Endothelial cell of umbilical vein (primary cell): ENCODE measurements around the gene KIAA0930. TPM values are rescaled to one million over a fixed set of nuclear protein-coding genes. Genes with fewer than 3 reads are reported as not detected.

Source experiments
- BruUV-seq: library from RNA; stranded (reverse); fragments of 400-500 nt; replicated peaks from 2 replicates; lab custom pipeline; 2021; lab: Mats Ljungman, UMichigan
- CTCF ChIA-PET: fragments of 300-600, 350-600 bp; sonication (Branson Sonifier 250); formaldehyde crosslinking; loops from one replicate; lab custom pipeline; 2021; ENCODE audit warnings: antibody characterized with exemption, inconsistent platforms; lab: Charles Lee
- POLR2A ChIA-PET: fragments of 300-600, 350-600 bp; sonication (Branson Sonifier 250); formaldehyde crosslinking; loops from one replicate; lab custom pipeline; 2021; ENCODE audit warnings: antibody characterized with exemption, inconsistent platforms; lab: Charles Lee
- DNase-seq: peaks from one replicate; pipeline ENCODE4 v3.0.0-alpha.2; 2011; ENCODE audit warnings: low read depth, low spot score
- FAIRE-seq: peaks from 2 replicates; lab custom pipeline; 2011; peaks lifted over from hg19 to GRCh38; lab: Jason Lieb, UNC
- H2AFZ ChIP-seq: 2 replicates; pipeline ENCODE4 v1.6.0; 2012; ENCODE audit warnings: low read depth, low read length, control low read depth, inconsistent platforms
- H3K27ac ChIP-seq: 2 replicates; pipeline ENCODE4 v1.5.1; 2011; ENCODE audit warnings: low read depth, mild to moderate bottlenecking, control low read depth, low read length, moderate library complexity; ENCODE audit not compliant: insufficient read depth
- H3K27me3 ChIP-seq, 2 experiments: 2 replicates each; pipeline versions ENCODE4 v1.6.0 to v1.6.1; 2011; ENCODE audit warnings: low read length in 2 of 2, mixed read lengths in 1 of 2; ENCODE audit not compliant: control insufficient read depth in 2 of 2, insufficient read depth in 2 of 2
- H3K36me3 ChIP-seq, 2 experiments: 2 replicates in 1 of 2; 3 replicates in 1 of 2; pipeline ENCODE4 v1.5.1; 2011; ENCODE audit warnings: low read length in 2 of 2, mild to moderate bottlenecking in 1 of 2, moderate library complexity in 1 of 2; ENCODE audit not compliant: control insufficient read depth in 2 of 2, insufficient read depth in 2 of 2; ENCODE audit errors: extremely low read depth in 1 of 2
- H3K4me1 ChIP-seq: 3 replicates; pipeline ENCODE4 v1.5.1; 2011; ENCODE audit warnings: mild to moderate bottlenecking, low read length; ENCODE audit not compliant: control insufficient read depth, insufficient read depth; ENCODE audit errors: extremely low read depth
- H3K4me2 ChIP-seq: 2 replicates; pipeline ENCODE4 v1.6.1; 2011; ENCODE audit warnings: low read length, control low read depth, mixed read lengths; ENCODE audit not compliant: insufficient read depth
- H3K4me3 ChIP-seq, 3 experiments: fragments of 200-600 bp in 1 of 3; sonication (generic), shearing (Covaris generic) in 1 of 3; replicated peaks in 1 of 3; 2 replicates each; pipeline ENCODE4 v1.5.1; 2011 to 2016; ENCODE audit warnings: control low read depth in 3 of 3, low read length in 3 of 3, mild to moderate bottlenecking in 2 of 3, inconsistent platforms in 1 of 3, low read depth in 1 of 3, moderate library complexity in 1 of 3; ENCODE audit not compliant: insufficient read depth in 1 of 3
- H3K79me2 ChIP-seq: 2 replicates; pipeline ENCODE4 v1.6.0; 2012; ENCODE audit warnings: low read length, inconsistent platforms; ENCODE audit not compliant: control insufficient read depth, insufficient read depth
- H3K9ac ChIP-seq: replicated peaks from 2 replicates; pipeline ENCODE3; 2011; ENCODE audit warnings: low read length, control low read depth; ENCODE audit not compliant: insufficient read depth; ENCODE audit errors: extremely low read depth
- H3K9me1 ChIP-seq: replicated peaks from 3 replicates; pipeline ENCODE4 v1.6.0; 2011; ENCODE audit warnings: mild to moderate bottlenecking, low read length; ENCODE audit not compliant: control insufficient read depth, insufficient read depth; ENCODE audit errors: extremely low read depth
- H3K9me3 ChIP-seq: replicated peaks from 2 replicates; pipeline ENCODE4 v1.5.1; 2012; ENCODE audit warnings: low read length, inconsistent platforms; ENCODE audit not compliant: control insufficient read depth, insufficient read depth
- H4K20me1 ChIP-seq: replicated peaks from 2 replicates; pipeline ENCODE3; 2011; ENCODE audit warnings: mild to moderate bottlenecking, low read length; ENCODE audit not compliant: control insufficient read depth, insufficient read depth; ENCODE audit errors: extremely low read depth
- EZH2 ChIP-seq: IDR thresholded peaks from 2 replicates; pipeline ENCODE4 v1.6.1; 2012; ENCODE audit warnings: borderline replicate concordance, low read depth, mild to moderate bottlenecking, moderate library complexity, low read length, inconsistent platforms; ENCODE audit not compliant: severe bottlenecking
- FOS ChIP-seq: IDR thresholded peaks from 2 replicates; pipeline ENCODE4 v1.6.1; 2011; ENCODE audit warnings: mild to moderate bottlenecking, low read length, moderate library complexity, borderline replicate concordance; ENCODE audit not compliant: insufficient read depth
- GATA2 ChIP-seq: IDR thresholded peaks from 2 replicates; pipeline ENCODE4 v1.7.0; 2011; ENCODE audit warnings: low read depth, mild to moderate bottlenecking, moderate library complexity, mixed read lengths, low read length; ENCODE audit not compliant: insufficient read length, insufficient read depth
- JUN ChIP-seq: IDR thresholded peaks from 2 replicates; pipeline ENCODE4 v1.6.1; 2011; ENCODE audit warnings: borderline replicate concordance, low read depth; ENCODE audit not compliant: insufficient read length, insufficient read depth
- MYC ChIP-seq: IDR thresholded peaks from one replicate; pipeline ENCODE4 v1.6.1; 2011; ENCODE audit warnings: mild to moderate bottlenecking, low read depth, low read length
- POLR2A ChIP-seq: IDR thresholded peaks from 2 replicates; pipeline ENCODE4 v1.6.1; 2012; ENCODE audit warnings: low read depth, mild to moderate bottlenecking, control low read depth, low read length
- POLR2AphosphoS5 ChIP-seq: IDR thresholded peaks from 2 replicates; pipeline ENCODE4 v1.6.1; 2012; ENCODE audit warnings: low read depth, mild to moderate bottlenecking, control low read depth, low read length, moderate library complexity; ENCODE audit not compliant: insufficient read depth
- dilution Hi-C: fragments of 300-500 bp; cut with MboI; formaldehyde crosslinking; loops from one replicate; pipeline ENCODE4 v1.15.0; 2019; ENCODE audit warnings: low sequenced_read_pairs; ENCODE audit not compliant: extremely low pct_ligation_motif_present
- intact Hi-C: fragments of 100-400 bp; cut with micrococcal nuclease; formaldehyde crosslinking; loops from one replicate; pipeline ENCODE4 v1.10.0; 2022
- polyA plus RNA-seq, 4 experiments: library from polyadenylated mRNA; depleted of rRNA in 3 of 4; stranded (reverse) in 3 of 4; unstranded in 1 of 4; fragments of >200 nt; gene quantifications; 2 replicates each; pipeline versions ENCODE4 v1.2.1 to v1.2.3, GENCODE V29; 2011 to 2012; ENCODE audit warnings: missing spikeins in 1 of 4
- total RNA-seq: library from RNA; stranded (reverse); gene quantifications from 2 replicates; pipeline ENCODE4 v1.2.3, GENCODE V29; 2021
- TF ChIP-seq, protein P1 (sequence below): IDR thresholded peaks from 2 replicates; pipeline ENCODE4 v1.6.1; 2011; ENCODE audit not compliant: insufficient read depth, insufficient read length
- TF ChIP-seq, protein P2 (sequence below), 2 donors: IDR thresholded peaks; 1 replicate in 1 of 2; 2 replicates in 1 of 2; pipeline ENCODE4 v1.5.1; 2011; ENCODE audit warnings: low read length in 2 of 2, mild to moderate bottlenecking in 2 of 2, moderate library complexity in 2 of 2, control low read depth in 1 of 2, inconsistent platforms in 1 of 2, low read depth in 1 of 2; ENCODE audit not compliant: insufficient read depth in 1 of 2; ENCODE audit errors: extremely low read depth in 1 of 2

Gene KIAA0930
- total and polyA plus RNA-seq, 2 donors (not counting 3 experiments of a cell fraction or from before 2014, with no cell fraction given): 37.9 to 53.6 TPM

DNA sequence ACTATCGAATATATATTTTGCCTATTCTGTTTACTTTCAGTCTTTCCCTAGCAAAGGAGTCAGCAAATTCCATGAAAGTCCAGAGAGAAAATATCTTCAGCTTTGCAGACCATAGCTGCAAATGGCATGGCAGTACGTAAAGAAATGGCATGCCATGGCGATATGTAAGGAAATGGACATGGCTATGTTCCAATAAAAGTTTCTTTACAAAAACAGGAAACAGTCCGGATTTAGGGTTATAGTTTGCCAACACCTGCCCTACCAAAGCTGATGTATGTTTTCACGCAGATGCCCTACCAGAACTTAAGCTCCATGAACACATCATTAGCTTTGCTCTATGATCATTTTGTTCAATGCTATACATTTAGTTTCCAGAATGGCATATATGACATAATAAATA lies 19.5 kb downstream of the KIAA0930 start:
- DNase-seq: peak; percentile 67
- peak; percentile 94 for FAIRE-seq
- CTCF ChIA-PET: interaction anchor here (1.5 to 4.4 kb wide), 4 partner anchors 9 to 43 kb away, joined by 4 to 22 read pairs (median 6); no protein-coding TSS in a partner anchor

More for the DNA sequence above, 19.5 kb downstream of the KIAA0930 start:
- H3K4me2 ChIP-seq: peak overlapping the region; percentile 42
- no peak overlapping the region for H2AFZ ChIP-seq
- H3K27me3 ChIP-seq: no peaks in the 10 kb centered on the region
- H3K36me3 ChIP-seq: no peaks in the 10 kb centered on the region
- no peak for TF ChIP-seq POLR2AphosphoS5
- TF ChIP-seq, protein P1, sequence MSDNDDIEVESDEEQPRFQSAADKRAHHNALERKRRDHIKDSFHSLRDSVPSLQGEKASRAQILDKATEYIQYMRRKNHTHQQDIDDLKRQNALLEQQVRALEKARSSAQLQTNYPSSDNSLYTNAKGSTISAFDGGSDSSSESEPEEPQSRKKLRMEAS: no peak
- no peak for TF ChIP-seq EZH2
- no peak for TF ChIP-seq GATA2
- TF ChIP-seq JUN: no peak
- no peak for TF ChIP-seq POLR2A
- TF ChIP-seq, protein P2, sequence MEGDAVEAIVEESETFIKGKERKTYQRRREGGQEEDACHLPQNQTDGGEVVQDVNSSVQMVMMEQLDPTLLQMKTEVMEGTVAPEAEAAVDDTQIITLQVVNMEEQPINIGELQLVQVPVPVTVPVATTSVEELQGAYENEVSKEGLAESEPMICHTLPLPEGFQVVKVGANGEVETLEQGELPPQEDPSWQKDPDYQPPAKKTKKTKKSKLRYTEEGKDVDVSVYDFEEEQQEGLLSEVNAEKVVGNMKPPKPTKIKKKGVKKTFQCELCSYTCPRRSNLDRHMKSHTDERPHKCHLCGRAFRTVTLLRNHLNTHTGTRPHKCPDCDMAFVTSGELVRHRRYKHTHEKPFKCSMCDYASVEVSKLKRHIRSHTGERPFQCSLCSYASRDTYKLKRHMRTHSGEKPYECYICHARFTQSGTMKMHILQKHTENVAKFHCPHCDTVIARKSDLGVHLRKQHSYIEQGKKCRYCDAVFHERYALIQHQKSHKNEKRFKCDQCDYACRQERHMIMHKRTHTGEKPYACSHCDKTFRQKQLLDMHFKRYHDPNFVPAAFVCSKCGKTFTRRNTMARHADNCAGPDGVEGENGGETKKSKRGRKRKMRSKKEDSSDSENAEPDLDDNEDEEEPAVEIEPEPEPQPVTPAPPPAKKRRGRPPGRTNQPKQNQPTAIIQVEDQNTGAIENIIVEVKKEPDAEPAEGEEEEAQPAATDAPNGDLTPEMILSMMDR (IDR thresholded peaks at IDR 0.05; ENCODE audit: extremely low read depth in 1 of 2, insufficient read depth in 1 of 2, low read depth in 1 of 2, low read length in 2 of 2): no peak
- TF ChIP-seq MYC: no peak
- no peak for TF ChIP-seq FOS
- intact Hi-C loops: no loop called here
- no TSS peak for BruUV-seq
- H3K9ac ChIP-seq: no peak overlapping the region
- H3K4me3 ChIP-seq: no peak overlapping the region
- H3K27ac ChIP-seq: no peak overlapping the region
- dilution Hi-C loops: no loop called here
- H3K4me1 ChIP-seq: peaks cover 9% of the 10 kb centered on the region
- no peaks in the 10 kb centered on the region for H3K9me3 ChIP-seq
- H3K9me1 ChIP-seq: no peaks in the 10 kb centered on the region
- no peaks in the 10 kb centered on the region for H4K20me1 ChIP-seq
- POLR2A ChIA-PET: no interaction called here
- H3K79me2 ChIP-seq: no peaks in the 10 kb centered on the region
